Psoas muscle (tissue), 8 donors: ENCODE results near the gene AGMO. TPM values are rescaled to one million over a fixed set of nuclear protein-coding genes. Genes with fewer than 3 reads are reported as not detected.

ENCODE experiments used
- ATAC-seq, 4 donors: fragments of 200-7000 bp; cut with Tn5 transposase; one replicate each; pipeline ENCODE4 v1.9.1; 2020; ENCODE audit warnings: moderate library complexity in 3 of 4, mild to moderate bottlenecking in 2 of 4
- DNase-seq, 2 donors: peaks; one replicate each; pipeline ENCODE4 v3.0.0-alpha.2; 2020
- H3K27ac ChIP-seq: fragments of 200-600 bp; one replicate; pipeline ENCODE4 v1.8.0; 2022
- H3K27me3 ChIP-seq, 3 donors: fragments of 200-600 bp in 1 of 3; one replicate each; pipeline versions ENCODE4 v1.6.1 to v1.8.0; 2013 to 2022; ENCODE audit warnings: low read length in 2 of 3, mild to moderate bottlenecking in 2 of 3, moderate library complexity in 1 of 3; ENCODE audit not compliant: insufficient read depth in 3 of 3
- H3K36me3 ChIP-seq, 2 donors: fragments of 200-600 bp in 1 of 2; one replicate each; pipeline versions ENCODE4 v1.6.1 to v1.8.0; 2013 to 2022; ENCODE audit warnings: low read depth in 1 of 2, mild to moderate bottlenecking in 1 of 2, moderate library complexity in 1 of 2; ENCODE audit not compliant: insufficient read depth in 1 of 2
- H3K4me1 ChIP-seq: fragments of 200-600 bp; one replicate; pipeline ENCODE4 v1.8.0; 2022
- H3K4me3 ChIP-seq: fragments of 200-600 bp; one replicate; pipeline ENCODE4 v1.8.0; 2022; ENCODE audit warnings: mild to moderate bottlenecking
- H3K9me3 ChIP-seq: fragments of 200-600 bp; one replicate; pipeline ENCODE4 v1.8.0; 2022
- WGBS, 3 donors: extraction: QIAGEN DNeasy Blood & Tissue Kit; methylation state at CpG; one replicate each; pipeline versions ENCODE4 v1.1.6 to v1.1.7; 2013; 5-methylcytosine and 5-hydroxymethylcytosine counted together
- intact Hi-C, 2 donors: fragments of 100-400 bp; cut with DNase I; formaldehyde crosslinking; loops; one replicate each; pipeline versions ENCODE4 v1.11.0 to v1.14.2; 2022
- polyA plus RNA-seq, 3 donors: library from polyadenylated mRNA; stranded (reverse); fragments of 200-250 nt; gene quantifications; one replicate each; pipeline ENCODE4 v1.2.3, GENCODE V29; 2013
- total RNA-seq, 4 donors: library from RNA; stranded (reverse); fragmentation: NEBNext Ultra II Directional in 2 of 4; extraction: Animal tissue kit (Norgen Biotek cat#: 25700) in 2 of 4; gene quantifications; one replicate each; pipeline versions ENCODE4 v1.2.1 to v1.2.4, GENCODE V29; 2021 to 2023
- TF ChIP-seq, protein P1 (sequence below): fragments of 200-600 bp; IDR thresholded peaks from one replicate; pipeline ENCODE4 v1.8.0; 2022; ENCODE audit warnings: antibody characterized with exemption
- donor health status: healthy with polysubstance abuse.
- donor health status: DM: no; HTN: no; CAD: no; lungs with moderate emphysema.
- donor health status: Bipolar disorder and iron deficiency.
- donor health status: healthy.
- donor health status: DM: yes; HTN: yes; CAD: no.
- donor health status: DM: no; HTN: no; CAD: no.
- donor health status: DM: no; HTN: no; CAD: no.
- donor health status: DM: yes; HTN: yes; CAD: no.

Gene AGMO
- total and polyA plus RNA-seq, 7 donors, result 0.13 to 0.54 (median 0.36) TPM; not detected in 1

DNA sequence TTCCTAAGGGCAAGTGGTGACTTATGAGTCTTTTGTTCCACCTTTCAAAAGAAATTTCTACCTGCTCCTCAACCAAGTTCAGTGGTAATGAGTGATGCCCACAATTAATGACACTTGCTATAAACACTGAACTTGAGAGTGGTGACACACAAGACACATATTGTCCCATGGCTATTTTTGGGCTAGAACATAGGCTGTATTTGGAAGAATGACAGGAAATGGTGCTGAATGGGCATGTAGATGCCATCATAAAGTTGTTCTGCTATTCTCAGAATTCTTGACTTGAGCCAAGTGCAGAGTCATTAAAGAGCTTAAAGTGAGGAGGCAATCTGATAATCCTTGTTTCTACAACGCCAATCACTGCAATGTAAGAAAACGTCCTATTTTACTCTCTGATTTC is 313.3 kb downstream of the AGMO start:
- TF ChIP-seq, protein P1, sequence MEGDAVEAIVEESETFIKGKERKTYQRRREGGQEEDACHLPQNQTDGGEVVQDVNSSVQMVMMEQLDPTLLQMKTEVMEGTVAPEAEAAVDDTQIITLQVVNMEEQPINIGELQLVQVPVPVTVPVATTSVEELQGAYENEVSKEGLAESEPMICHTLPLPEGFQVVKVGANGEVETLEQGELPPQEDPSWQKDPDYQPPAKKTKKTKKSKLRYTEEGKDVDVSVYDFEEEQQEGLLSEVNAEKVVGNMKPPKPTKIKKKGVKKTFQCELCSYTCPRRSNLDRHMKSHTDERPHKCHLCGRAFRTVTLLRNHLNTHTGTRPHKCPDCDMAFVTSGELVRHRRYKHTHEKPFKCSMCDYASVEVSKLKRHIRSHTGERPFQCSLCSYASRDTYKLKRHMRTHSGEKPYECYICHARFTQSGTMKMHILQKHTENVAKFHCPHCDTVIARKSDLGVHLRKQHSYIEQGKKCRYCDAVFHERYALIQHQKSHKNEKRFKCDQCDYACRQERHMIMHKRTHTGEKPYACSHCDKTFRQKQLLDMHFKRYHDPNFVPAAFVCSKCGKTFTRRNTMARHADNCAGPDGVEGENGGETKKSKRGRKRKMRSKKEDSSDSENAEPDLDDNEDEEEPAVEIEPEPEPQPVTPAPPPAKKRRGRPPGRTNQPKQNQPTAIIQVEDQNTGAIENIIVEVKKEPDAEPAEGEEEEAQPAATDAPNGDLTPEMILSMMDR, result no peak
- Histone ChIP-seq H3K36me3 (no peaks in the 10 kb centered on the region), H3K4me3 (no peak overlapping the region), H3K4me1 (no peaks in the 10 kb centered on the region), H3K27ac (no peak overlapping the region), H3K27me3 (no peaks in the 10 kb centered on the region), H3K9me3 (no peaks in the 10 kb centered on the region)
- WGBS, 3 donors, result 59 to 67% (median 62%) methylated on average over 2 of the region's 2 CpGs
- ATAC-seq (peak in 2 of 4 donors; percentile 56 to 61), DNase-seq (no peak)
- intact Hi-C loops, result no loop called here

DNA sequence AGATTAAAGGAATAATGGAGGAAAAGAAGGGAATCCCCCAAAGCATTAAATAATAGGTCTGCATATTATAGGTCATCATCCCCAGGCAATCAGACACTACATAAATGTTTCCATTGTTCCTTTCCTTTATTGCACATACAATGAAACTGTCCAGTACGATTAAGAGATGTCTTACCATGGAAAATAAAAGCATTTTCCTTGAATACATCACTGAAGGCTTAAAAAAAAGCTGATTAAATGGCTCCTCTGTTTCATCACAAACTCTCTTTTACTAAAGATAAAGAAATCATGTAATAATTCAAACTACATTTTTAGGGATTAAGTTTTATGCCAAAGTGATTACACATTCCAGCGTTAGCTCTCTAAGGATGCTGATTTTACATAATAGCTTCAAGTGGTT is 316.0 kb downstream of the AGMO start:
- Histone ChIP-seq H3K4me1 (no peaks in the 10 kb centered on the region), H3K9me3 (no peaks in the 10 kb centered on the region), H3K27ac (no peak overlapping the region), H3K4me3 (no peak overlapping the region), H3K27me3 (no peaks in the 10 kb centered on the region), H3K36me3 (no peaks in the 10 kb centered on the region)
- WGBS, 3 donors, result 49 to 56% (median 56%) methylated on average over 2 of the region's 2 CpGs
- intact Hi-C loops, result no loop called here
- ATAC-seq (no peak), DNase-seq (no peak)
- TF ChIP-seq, protein P1, result no peak

DNA sequence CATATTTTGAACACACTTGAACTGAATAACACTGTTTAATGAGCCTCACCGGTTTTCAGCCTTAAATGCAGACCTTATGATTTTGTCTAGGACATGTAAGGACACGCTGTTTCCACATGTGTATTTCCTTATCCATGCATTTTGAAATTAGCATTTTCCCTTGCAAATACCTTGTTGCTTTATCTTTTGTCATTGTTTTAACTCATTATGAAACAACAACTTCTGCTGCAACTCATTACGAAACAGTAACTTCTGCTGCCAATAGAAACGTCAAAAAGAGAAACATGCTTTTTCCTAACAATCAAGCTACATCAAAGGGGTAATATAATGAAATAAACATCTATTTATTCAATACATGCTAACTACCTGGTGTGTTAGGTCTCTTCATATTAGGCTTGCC is 322.0 kb downstream of the AGMO start:
- no peak overlapping the region for H3K27ac ChIP-seq
- no peaks in the 10 kb centered on the region for H3K4me1 ChIP-seq
- WGBS, 3 donors, result 79% methylated on average over 4 of the region's 4 CpGs
- H3K27me3 ChIP-seq, result no peaks in the 10 kb centered on the region
- H3K9me3 ChIP-seq, result no peaks in the 10 kb centered on the region
- no peak overlapping the region for H3K4me3 ChIP-seq
- ATAC-seq (no peak), DNase-seq (no peak)
- no peaks in the 10 kb centered on the region for H3K36me3 ChIP-seq
- TF ChIP-seq, protein P1, result no peak
- intact Hi-C loops, result no loop called here

DNA sequence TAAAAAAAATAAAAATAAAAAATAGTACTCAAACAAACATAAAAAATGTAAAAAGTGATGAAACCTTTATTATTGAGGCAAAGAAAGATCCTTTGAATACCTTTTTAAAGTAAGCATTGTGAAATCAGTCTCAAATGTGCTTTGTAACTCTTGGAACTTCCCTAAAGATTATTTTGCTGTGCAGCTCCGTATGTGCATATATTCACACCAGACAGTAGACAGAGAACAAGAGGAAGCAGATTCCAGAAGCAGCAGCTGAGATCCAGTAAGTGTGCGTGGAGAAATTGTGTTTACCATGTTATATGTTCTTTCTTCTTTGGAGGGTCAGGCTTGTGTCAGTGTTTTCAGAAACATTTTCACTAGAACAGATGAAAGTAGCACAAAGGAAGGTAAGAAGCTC is 324.9 kb downstream of the AGMO start:
- H3K4me3 ChIP-seq, result no peak overlapping the region
- intact Hi-C loops, result no loop called here
- ATAC-seq (no peak), DNase-seq (no peak)
- TF ChIP-seq, protein P1, result no peak
- H3K4me1 ChIP-seq, result no peaks in the 10 kb centered on the region
- no peaks in the 10 kb centered on the region for H3K36me3 ChIP-seq
- H3K9me3 ChIP-seq, result no peaks in the 10 kb centered on the region
- 28 to 48% (median 31%) methylated on average over 2 of the region's 2 CpGs for WGBS, 3 donors
- no peaks in the 10 kb centered on the region for H3K27me3 ChIP-seq
- no peak overlapping the region for H3K27ac ChIP-seq

DNA sequence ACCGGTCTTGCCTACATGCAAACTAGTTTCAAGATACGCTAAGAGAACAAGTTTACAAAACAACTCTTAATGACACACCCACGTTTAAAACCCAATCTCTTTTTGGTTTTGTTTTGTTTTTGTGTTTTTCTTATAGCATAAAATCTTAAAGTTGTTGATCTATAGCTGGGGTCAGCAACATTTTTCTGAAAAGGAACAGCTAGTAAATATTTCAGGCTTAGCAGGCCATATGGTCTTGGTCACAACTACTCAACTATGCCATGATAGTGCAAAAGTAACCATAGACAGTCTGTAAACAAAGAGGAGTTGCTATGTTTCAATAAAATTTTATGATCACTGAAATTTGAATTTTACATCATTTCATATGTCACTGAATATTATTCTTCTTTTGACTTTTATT is 327.4 kb downstream of the AGMO start:
- Histone ChIP-seq H3K4me1 (no peaks in the 10 kb centered on the region), H3K27ac (no peak overlapping the region), H3K27me3 (no peaks in the 10 kb centered on the region), H3K4me3 (no peak overlapping the region), H3K9me3 (no peaks in the 10 kb centered on the region), H3K36me3 (no peaks in the 10 kb centered on the region)
- TF ChIP-seq, protein P1, result no peak
- intact Hi-C loops, result no loop called here
- no peak for DNase-seq
- 85 to 89% (median 88%) methylated on average over 3 of the region's 3 CpGs for WGBS, 3 donors
- ATAC-seq, result no peak
